G401.6 (cell line): Measurements from ENCODE around the gene CD55.

Experiments used
- FAIRE-seq: peaks from 2 replicates; lab custom pipeline; 2012; peaks lifted over from hg19 to GRCh38; lab: Jason Lieb, UNC

CD55 gene

GRCh38 chr1:207362962-207363860 is 41.7 kb downstream of the CD55 start:
- no peak for FAIRE-seq

GRCh38 chr1:207363871-207364270 is 42.4 kb downstream of the CD55 start:
- FAIRE-seq, result no peak

GRCh38 chr1:207364614-207365013 is 43.1 kb downstream of the CD55 start:
- FAIRE-seq, result no peak

- FAIRE-seq, result no peak
These were observed 43.6 kb downstream of the CD55 start for GRCh38 chr1:207365063-207365462.

- no peak for FAIRE-seq
These were observed 44.5 kb downstream of the CD55 start for GRCh38 chr1:207366022-207366421.

GRCh38 chr1:207388721-207389120 is 67.2 kb downstream of the CD55 start:
- no peak for FAIRE-seq

GRCh38 chr1:207389728-207390464 is 68.4 kb downstream of the CD55 start:
- no peak for FAIRE-seq

GRCh38 chr1:207393610-207394009 is 72.1 kb downstream of the CD55 start:
- no peak for FAIRE-seq

- no peak for FAIRE-seq
These were observed 74.8 kb downstream of the CD55 start for GRCh38 chr1:207396168-207396746.

- no peak for FAIRE-seq
These were observed 76.0 kb downstream of the CD55 start for GRCh38 chr1:207397525-207397926.

- FAIRE-seq, result no peak
These were observed 77.5 kb downstream of the CD55 start for GRCh38 chr1:207398986-207399385.

- FAIRE-seq, result no peak
These were observed 80.1 kb downstream of the CD55 start for GRCh38 chr1:207401578-207401977.

- FAIRE-seq, result no peak
These were observed 81.3 kb downstream of the CD55 start for GRCh38 chr1:207402744-207403143.

- peak; percentile 91 for FAIRE-seq
These were observed 83.5 kb downstream of the CD55 start for GRCh38 chr1:207404849-207405525.

GRCh38 chr1:207405814-207406213 is 84.3 kb downstream of the CD55 start:
- no peak for FAIRE-seq

- FAIRE-seq, result no peak
These were observed 86.3 kb downstream of the CD55 start for GRCh38 chr1:207407655-207408260.
